Non-pigmented ciliary epithelial cell (primary cell): ENCODE measurements around the gene CD209.
"Not testable (repeated sequence)": the region's sequence is repeated elsewhere in the genome, so short reads cannot be mapped to it uniquely, and the experiment has no call there.

Source experiments
- DNase-seq: peaks from one replicate; pipeline ENCODE4 v3.0.0-alpha.2; 2010; ENCODE audit warnings: low read depth

The CD209 gene

DNA sequence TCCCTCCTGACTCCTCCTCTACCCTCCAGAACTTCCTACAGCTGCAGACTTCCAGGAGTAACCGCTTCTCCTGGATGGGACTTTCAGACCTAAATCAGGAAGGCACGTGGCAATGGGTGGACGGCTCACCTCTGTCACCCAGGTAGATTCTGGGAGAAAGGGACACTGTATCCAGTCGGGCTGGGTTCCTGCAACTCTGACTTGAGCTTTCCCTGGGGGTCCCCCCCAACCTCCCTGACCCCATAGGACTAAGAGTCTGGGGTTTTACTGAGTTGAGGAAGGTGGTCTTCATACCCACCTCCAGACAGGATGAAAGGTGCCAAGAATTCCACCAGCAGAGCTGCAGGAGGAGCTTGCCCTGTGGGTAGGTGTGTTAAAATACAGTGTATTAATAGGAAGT is 20.2 kb upstream of the CD209 start:
- DNase-seq: no peak

DNA sequence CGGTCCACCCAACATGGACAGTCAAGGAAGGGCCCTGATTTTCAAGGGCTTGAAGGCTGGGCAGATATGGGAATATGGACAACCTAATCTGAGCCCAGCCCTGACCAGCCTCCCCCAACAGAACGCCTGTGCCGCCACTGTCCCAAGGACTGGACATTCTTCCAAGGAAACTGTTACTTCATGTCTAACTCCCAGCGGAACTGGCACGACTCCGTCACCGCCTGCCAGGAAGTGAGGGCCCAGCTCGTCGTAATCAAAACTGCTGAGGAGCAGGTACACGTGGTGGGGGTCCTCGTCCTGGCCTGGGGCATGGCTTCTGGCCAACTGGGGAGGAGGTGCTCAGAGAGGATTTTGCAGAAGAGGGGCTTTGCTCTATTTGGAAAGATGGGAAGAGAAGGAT is 19.2 kb upstream of the CD209 start:
- no peak for DNase-seq

- not testable (repeated sequence) for DNase-seq
Observed at GRCh38 chr19:7765043-7765442, 17.7 kb upstream of the CD209 start.

- not testable (repeated sequence) for DNase-seq
Observed at GRCh38 chr19:7764157-7764556, 16.8 kb upstream of the CD209 start.

- DNase-seq: no peak
Observed at GRCh38 chr19:7763696-7764095, 16.4 kb upstream of the CD209 start.

- no peak for DNase-seq
Observed at GRCh38 chr19:7762719-7763293, 15.5 kb upstream of the CD209 start, which contains the start of gene CLEC4M. Gene CLEC4M, plus strand, starts transcription at chr19:7763243. Its CDS starts 24 bp downstream, at chr19:7763267.

DNA sequence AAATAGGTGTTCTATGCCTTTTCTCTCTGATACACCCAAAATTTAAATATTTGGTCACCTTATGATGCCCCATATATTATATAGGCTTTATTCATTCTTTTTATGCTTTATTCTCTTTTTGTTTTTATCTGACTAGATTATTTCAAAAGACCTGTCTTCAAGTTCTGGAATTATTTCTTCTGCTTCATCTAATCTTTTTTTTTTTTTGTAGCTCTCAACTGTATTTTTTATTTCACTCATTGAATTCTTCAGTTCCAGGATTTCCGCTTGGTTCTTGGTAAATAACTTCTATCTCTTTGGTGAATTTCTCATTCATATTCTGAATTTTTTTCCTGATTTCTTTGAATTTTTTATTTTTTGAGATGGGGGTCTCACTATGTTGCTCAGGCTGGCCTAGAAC is 11.8 kb upstream of the CD209 start:
- DNase-seq: no peak

- no peak for DNase-seq
Observed at GRCh38 chr19:7757358-7757757, 10.0 kb upstream of the CD209 start.

GRCh38 chr19:7756258-7756657 is 8.9 kb upstream of the CD209 start:
- DNase-seq: no peak

- DNase-seq: no peak
Observed at GRCh38 chr19:7751157-7751783, 3.9 kb upstream of the CD209 start.

DNA sequence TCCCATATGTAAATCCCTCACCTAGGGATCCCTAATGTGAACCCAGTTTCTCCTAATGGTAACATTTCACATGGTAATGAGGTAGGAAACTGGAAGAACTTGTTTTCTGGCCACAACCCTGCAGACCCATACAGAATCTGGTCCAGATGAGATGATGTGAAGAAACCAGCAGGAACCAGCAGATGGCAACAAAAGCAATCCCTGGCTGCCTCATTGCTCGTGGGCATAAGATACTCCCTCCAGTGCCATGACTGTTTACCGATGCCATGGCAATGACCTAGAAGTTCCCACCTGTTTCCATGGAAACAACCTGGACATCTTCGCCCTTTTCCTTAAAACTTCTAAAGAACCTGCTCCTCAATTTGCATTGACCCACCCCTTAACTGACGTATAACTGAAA is 1.4 kb upstream of the CD209 start:
- DNase-seq: no peak

- DNase-seq: no peak
Observed at GRCh38 chr19:7748171-7748570, 837 bp upstream of the CD209 start.

- not testable (repeated sequence) for DNase-seq
Observed at GRCh38 chr19:7746306-7746705, 1.0 kb downstream of the CD209 start.

DNA sequence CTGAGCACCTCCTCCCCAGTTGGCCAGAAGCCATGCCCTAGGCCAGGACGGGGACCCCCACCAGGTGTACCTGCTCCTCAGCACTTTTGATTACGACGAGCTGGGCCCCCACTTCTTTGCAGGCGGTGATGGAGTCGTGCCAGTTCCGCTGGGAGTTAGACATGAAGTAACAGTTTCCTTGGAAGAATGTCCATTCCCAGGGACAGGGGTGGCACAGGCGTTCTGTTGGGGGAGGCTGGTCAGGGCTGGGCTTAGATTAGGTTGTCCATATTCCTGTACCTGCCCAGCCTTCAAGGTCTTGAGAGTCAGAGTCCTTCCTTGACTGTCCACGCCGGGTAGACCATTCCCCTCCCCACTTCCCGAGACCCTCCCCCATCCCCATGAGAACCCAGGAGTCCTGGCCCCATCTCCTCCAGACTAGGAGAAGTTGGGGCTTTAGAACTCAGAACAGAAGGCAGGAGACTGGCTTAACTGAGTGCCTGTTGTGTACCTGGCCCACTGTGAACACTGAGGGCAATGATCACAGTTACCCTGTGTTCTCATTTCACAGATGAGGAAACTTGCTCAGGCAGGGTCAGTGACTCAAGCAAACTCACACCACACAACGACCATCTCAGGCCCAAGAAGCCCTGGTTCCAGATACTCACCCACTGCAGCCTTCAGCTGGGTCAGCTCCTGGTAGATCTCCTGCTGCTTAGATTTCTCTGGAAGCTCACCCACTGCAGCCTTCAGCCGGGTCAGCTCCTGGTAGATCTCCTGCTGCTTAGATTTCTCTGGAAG is 2.3 kb downstream of the CD209 start:
- DNase-seq: no peak

GRCh38 chr19:7744199-7744786 is 3.0 kb downstream of the CD209 start:
- DNase-seq: no peak

DNA sequence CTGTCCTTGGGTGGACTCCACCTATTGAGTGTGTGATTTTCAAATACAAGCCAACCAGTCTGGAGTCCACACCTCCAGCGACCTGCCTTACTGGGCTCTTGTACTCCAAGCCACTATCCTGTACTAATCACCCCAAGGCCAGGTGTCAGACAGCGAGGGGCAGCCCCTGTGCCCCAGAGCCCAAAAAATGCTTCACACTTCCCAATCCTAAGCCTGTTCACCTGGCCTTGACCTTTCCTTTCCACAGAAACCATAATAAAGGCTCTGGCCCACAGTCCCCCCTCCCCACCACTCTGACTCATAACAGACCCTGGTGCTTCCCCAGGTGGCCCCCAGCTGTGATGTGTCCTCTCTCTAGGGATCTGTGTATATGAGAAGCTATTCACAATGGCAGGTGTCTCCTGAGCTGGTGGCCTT is 3.9 kb downstream of the CD209 start:
- DNase-seq: no peak

DNA sequence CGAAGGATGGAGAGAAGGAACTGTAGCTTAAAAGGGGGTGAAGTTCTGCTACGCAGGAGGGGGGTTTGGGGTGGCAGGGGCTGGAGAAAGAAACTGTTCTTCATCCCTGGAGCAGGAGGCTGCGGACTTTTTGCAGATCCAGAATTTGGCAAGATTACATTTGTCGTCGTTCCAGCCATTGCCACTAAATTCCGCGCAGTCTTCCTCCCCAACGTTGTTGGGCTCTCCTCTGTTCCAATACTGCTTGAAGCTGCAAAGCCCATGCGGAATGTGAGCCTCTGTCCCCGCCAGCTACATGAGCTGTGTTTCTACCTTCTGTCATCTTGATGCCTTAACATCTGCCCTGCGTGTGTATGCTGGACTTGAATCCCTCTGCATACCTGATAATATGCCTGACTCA is 4.3 kb downstream of the CD209 start:
- DNase-seq: no peak

DNA sequence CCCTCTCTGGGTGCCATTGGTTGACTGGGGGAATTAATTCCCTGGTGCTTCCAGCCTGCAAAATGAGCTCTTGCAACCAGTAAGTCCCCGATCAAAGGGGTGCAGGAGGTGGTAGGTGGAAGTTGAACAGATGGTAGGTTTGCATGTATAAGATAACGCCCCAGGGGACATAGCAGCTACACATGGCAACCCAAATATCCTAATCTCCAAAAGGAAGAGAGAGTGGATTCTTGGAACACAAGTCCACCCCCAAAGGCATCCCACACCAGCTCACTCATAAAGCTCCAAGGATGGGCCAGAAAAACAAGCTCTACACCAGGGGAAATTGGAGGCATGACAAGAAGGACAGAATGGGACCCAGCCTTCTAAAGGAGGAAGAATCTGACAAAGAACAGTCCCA is 4.8 kb downstream of the CD209 start:
- DNase-seq: no peak

DNA sequence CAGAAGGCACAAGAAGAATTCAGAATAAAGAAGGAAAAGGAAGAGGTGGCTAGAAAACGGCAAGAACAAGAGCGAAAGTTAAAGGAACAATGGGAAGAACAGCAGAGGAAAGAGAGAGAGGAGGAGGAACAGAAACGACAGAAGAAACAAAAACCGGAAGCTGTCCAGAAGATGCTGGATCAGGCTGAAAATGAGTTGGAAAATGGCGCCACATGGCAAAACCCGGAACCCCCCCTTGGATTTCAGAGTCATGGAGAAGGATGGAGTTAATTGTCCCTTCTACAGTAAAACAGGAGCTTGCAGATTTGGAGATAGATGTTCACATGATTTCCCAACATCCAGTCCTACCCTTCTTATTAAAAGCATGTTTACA is 6.7 kb downstream of the CD209 start:
- DNase-seq: no peak

DNA sequence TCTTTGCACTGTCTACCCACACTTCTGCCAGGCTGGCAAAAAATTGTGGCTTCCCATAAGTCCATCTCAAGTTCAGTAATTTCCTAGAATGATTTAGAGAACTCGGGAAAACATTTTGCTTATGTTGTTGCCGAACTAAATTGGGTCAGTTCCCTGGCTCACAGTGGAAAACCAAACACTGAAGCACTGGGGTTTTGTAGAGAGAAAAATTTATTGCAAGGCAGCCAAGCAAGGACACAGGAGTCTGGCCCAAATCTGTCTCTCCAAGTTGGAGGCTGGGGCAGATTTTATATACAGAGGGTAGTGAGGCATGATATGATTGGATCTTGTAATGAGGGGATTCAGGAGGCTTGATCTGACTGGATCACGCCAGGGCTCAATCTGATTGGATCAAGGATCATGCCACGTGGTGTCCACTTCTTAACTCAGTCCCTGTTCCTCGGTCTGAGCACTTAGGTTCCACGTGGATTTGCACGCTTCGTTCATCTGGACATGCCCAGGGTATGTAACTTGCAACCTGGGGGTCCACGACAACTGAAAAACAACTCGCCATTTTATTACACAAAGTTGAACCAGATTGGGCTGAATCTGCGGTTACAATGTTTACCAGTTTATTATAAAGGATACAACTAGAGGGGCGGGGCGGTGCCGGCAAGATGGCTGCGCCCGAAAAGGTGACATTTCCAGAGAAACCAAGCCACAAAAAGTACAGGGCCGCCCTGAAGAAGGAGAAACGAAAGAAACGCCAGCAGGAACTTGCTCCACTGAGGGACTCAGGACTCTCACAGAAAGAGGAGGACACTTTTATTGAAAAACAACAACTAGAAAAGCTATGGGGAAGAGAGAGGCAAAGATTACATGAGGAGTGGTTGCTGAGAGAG is 7.3 kb downstream of the CD209 start:
- no peak for DNase-seq

DNA sequence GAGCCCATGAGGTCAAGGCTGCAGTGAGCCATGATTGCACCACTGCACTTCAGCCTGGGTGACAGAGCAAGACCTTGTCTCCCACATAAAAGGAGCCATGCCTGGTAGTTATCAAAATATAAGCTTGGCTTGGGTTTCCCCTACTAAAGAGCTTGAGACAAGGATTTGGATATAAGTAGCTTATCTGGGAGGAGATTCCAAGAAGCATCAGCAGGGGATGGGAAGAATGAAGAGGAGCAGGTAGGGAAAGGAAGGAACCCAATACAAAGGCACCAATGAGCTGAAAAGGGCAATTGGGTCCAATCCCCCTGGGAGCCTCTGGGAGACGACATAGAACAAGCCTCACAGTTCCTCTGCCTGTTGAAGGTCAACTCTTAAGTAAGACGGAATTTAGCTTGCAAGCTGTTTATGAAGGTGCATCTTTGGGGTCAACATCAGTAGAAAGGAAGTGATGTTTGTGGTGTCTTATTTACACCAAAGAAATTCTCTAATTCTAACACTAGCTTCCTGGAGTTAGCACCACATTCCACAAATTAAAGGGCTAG is 8.1 kb downstream of the CD209 start:
- DNase-seq: no peak

DNA sequence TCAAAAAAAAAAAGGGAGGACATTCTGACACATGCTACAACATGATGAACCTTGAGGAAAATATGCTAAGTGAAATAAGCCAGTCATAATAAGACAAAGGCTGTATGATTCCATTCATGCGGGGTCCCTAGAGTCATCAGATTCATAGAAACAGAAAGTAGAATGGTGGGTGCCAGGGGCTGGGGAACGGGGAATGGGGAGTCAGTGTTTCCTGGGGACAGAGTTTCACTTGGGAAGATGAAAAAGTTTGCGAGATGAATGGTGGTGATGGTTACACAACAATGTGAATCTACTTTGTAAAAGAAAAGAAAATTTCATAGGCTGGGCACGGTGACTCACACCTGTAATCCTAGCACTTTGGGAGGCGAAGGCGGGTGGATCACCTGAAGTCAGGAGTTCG is 9.3 kb downstream of the CD209 start:
- DNase-seq: no peak
